Activated CD4-positive, alpha-beta T cell treated with anti-CD3 and anti-CD28 coated beads for 48 hours (primary cell): Measurements from ENCODE around the gene TICRR.
A peak's percentile ranks its signal among the peaks of the same experiment; 100 is the strongest.

Experiments
- DNase-seq: peaks from one replicate; pipeline ENCODE4 v3.0.0-alpha.2; 2020

Gene TICRR

GRCh38 chr15:89630974-89631901, 56.0 kb downstream of the TICRR start:
- no peak for DNase-seq

- DNase-seq: no peak
Observed at GRCh38 chr15:89631902-89632264, 56.6 kb downstream of the TICRR start.

- DNase-seq: no peak
Observed at GRCh38 chr15:89632563-89633430, 57.5 kb downstream of the TICRR start.

- DNase-seq: no peak
Observed at GRCh38 chr15:89633585-89633984, 58.3 kb downstream of the TICRR start.

GRCh38 chr15:89640245-89640644, 65.0 kb downstream of the TICRR start:
- no peak for DNase-seq

- DNase-seq: no peak
Observed at GRCh38 chr15:89641053-89641452, 65.8 kb downstream of the TICRR start.

- no peak for DNase-seq
Observed at GRCh38 chr15:89642106-89642505, 66.8 kb downstream of the TICRR start.

GRCh38 chr15:89645680-89646079, 70.4 kb downstream of the TICRR start:
- no peak for DNase-seq

- no peak for DNase-seq
Observed at GRCh38 chr15:89646416-89647141, 71.3 kb downstream of the TICRR start.

- peak; percentile 84 for DNase-seq
Observed at GRCh38 chr15:89647191-89647851, 72.1 kb downstream of the TICRR start.

- DNase-seq: no peak
Observed at GRCh38 chr15:89648106-89649012, 73.1 kb downstream of the TICRR start.

GRCh38 chr15:89649013-89649625, 73.8 kb downstream of the TICRR start:
- DNase-seq: no peak

- DNase-seq: no peak
Observed at GRCh38 chr15:89649716-89650115, 74.4 kb downstream of the TICRR start.

- no peak for DNase-seq
Observed at GRCh38 chr15:89652131-89652530, 76.9 kb downstream of the TICRR start.

GRCh38 chr15:89652666-89653065, 77.4 kb downstream of the TICRR start:
- DNase-seq: no peak

GRCh38 chr15:89653578-89653977, 78.3 kb downstream of the TICRR start:
- DNase-seq: no peak

GRCh38 chr15:89654301-89654761, 79.1 kb downstream of the TICRR start:
- no peak for DNase-seq

GRCh38 chr15:89654847-89655805, 79.9 kb downstream of the TICRR start, which contains the start of gene KIF7:
KIF7 (minus strand) TSS chr15:89655467; CDS start chr15:89652930, 2,537 bp downstream.
- DNase-seq: peak; percentile 39

GRCh38 chr15:89656116-89656815, 81.0 kb downstream of the TICRR start:
- DNase-seq: no peak
